ENCODE results near the gene UBXN2A. TPM values are rescaled to one million over a fixed set of nuclear protein-coding genes. Genes with fewer than 3 reads are reported as not detected.
A peak's percentile ranks its signal among the peaks of the same experiment; 100 is the strongest.

Gene UBXN2A
- polyA plus RNA-seq (ENCODE audit: insufficient read length in 3 of 3), result 10 to 100 TPM; 18.2 to 19.3 (median 18.9) TPM

DNA sequence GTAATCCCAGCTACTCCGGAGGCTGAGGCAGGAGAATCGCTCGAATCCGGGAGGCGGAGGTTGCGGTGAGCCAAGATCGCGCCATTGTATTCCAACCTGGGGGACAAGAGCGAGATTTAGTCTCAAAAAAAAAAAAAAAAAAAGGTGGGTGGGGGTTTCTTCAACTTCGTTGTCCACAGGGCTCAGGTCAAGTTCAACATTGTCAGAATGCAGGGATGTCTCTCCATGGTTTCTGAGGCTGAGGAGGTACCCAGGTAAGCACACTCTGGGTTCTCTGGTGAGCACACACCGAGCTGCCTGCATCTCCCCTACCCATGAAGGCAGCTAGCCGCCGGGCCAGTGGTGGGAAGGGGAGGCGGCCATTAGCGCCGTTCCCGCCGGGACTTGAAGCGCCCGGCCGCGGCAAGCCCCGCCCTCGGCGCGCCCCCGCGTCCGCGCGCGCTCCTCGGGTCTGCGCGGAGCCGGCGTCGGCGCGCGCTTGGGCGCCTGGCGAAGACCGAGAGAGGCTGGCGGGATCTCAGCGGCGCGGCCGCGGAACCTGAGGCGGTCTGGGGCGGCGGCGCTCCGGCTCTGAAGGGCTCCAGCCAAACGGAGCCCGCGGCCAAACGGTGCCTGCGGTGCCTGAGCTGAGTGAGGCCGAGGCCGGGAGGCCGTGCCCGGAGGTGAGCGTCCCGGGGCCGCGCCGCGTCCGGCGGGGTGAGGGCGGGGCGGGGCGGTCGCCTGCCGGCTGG lies at the start of gene UBXN2A:
TSS of gene UBXN2A (plus strand) at position 477 of the 731 bp plus-strand sequence. CDS start 17,852 bp downstream, outside the sequence.
- peak in 2 of 3 donors; percentile 78 to 83 for DNase-seq (ENCODE audit: low read depth in 3 of 3, low spot score in 2 of 3)

DNA sequence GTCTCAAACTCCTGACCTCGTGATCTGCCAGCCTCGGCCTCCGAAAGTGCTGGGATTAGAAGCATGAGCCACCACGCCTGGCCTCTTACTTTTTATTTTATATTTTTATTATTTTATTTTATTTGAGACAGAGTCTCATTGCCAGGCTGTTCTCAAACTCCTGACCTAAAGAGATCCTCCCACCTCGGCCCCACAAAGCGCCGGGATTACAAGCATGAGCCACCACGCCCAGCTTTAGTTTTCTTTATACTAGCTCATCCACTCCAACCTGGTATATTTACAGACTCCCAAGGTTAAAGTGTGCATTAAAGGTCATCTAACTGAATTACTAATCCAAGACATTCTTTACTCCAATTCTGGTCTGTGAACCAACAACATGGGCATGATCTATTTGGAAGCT lies 40.1 kb upstream of the UBXN2A start:
- no peak for DNase-seq (ENCODE audit: low read depth in 3 of 3, low spot score in 2 of 3)

- DNase-seq (ENCODE audit: low read depth in 3 of 3, low spot score in 2 of 3), result no peak
Measured at GRCh38 chr2:23900541-23901322, 39.5 kb upstream of the UBXN2A start.

DNA sequence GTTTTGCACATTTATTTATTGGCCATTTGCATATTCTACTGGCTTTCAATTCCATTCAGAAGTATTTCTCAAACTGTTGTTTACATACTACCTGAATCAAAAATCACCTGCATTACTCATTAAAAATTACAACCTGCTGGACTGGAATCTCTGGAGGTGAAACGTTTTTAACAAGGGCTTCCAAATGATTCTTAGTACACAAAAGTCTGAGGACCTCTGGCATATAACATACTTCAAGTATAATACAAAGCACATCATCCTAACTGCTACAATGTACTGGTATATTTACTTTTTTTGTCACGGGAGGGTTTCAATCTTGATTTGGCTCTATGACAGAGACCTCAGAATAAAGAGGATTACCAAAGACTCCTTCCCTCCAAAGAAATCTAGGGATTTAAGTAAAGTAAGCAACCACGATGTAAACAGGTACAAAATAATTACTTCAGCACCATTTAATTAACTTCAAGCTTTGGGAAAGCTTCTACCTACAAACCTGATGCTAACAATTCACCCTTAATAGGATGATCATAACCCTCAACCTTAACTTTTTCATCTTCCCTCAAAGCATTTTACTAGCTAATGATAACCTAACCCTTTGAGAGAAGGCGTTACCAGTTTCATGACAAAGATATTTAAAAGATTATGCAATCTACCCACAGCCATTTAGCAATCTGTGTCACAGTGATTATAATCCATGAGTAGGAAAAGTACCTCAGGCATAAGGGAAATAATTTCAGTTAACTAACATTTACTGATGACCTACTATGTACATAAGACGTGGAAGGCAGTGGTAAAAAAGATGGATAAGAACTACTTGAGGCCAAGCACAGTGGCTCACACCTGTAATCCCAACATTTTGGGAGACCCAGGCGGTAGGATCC lies 38.1 kb upstream of the UBXN2A start:
- DNase-seq (ENCODE audit: low read depth in 3 of 3, low spot score in 2 of 3), result no peak

DNA sequence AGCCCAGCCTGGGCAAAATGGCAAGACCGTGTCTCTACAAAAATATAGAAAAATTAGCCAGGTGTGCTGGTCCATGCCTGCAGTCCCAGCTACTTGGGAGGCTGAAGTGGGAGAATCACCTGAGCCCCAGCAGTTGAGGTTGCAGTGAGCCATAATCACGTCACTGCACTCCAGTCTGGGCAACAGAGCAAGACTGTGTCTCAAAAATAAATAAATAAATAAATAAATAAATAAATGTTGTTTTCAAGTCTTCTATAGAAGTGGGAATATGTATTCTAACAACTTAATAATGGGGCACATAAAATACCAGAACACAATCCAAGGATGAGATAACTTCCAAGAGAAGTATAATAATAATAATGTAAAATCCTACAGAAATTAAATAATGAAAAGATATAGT lies 37.2 kb upstream of the UBXN2A start:
- DNase-seq (ENCODE audit: low read depth in 3 of 3, low spot score in 2 of 3), result no peak

DNA sequence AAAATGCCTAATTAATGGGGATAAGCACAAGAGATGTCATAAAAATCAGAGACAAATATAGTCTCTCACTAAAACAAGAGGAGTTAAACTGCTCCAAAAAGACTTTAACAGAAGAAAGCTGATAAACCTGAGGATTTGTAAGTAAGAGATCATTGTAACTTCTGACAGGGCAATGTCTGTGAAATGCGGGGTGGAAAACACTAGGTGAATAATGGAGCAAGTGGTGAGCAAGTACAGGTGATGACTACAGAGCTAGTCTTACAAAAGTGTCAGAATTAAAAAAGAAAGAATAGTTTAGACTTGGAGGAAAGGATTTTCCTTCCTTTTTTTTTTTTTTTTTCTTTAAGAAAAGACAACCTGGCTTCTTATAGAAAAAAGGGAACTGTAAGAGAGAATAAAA lies 36.0 kb upstream of the UBXN2A start:
- no peak for DNase-seq (ENCODE audit: low read depth in 3 of 3, low spot score in 2 of 3)

DNA sequence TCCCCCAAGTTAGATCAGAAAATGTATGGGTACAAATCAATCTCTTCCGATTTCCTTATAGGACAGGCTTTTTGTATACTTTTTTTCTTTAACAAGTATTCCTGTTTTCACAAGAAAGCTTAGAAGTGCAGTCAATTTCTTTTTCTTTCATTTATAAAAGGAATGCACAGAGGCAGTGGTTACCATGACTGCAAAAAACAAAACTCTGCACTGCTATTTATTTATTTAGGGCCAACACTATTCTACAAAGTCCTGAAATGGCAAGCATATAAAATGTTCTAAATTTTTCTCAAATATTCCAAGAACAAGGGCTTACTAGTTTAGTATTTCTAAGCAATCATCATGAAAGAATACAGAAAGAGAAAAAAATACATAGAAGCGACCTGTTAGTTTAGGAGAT lies 35.6 kb upstream of the UBXN2A start:
- DNase-seq (ENCODE audit: low read depth in 3 of 3, low spot score in 2 of 3), result no peak

- no peak for DNase-seq (ENCODE audit: low read depth in 3 of 3, low spot score in 2 of 3)
Measured at GRCh38 chr2:23905155-23905554, 35.1 kb upstream of the UBXN2A start.

- no peak for DNase-seq (ENCODE audit: low read depth in 3 of 3, low spot score in 2 of 3)
Measured at GRCh38 chr2:23912054-23912453, 28.2 kb upstream of the UBXN2A start.

- no peak for DNase-seq (ENCODE audit: low read depth in 3 of 3, low spot score in 2 of 3)
Measured at GRCh38 chr2:23915327-23915726, 24.9 kb upstream of the UBXN2A start.

DNA sequence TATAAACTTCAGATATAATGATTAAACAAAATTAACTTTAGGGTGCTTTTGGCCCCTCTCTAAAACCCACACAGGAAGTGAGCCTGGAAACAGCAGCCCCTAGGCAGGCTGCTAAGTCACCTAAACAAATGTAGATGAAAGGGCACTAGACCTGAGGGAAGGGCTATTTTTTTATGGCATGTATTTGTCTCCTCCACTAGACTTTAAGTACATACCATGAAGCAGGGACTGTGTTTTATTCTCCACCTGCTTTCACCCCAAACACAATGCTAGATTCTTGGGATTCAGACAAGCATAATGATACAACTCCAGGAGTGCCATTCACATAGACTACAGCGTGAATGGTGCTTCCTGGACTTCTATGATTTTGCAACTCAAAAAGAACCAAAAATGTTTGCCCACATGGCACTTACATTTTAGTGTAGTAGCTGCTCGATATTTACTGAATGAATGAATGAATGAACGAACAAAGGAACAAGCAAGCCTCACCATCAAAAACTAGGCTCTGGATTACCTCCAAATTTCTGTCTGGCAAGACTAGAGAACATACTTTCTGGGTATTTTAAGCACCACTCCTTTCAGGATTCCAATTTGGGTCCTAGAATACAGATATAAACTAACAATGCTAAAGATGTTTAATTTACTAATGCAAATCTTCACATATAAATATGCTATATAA lies 23.4 kb upstream of the UBXN2A start:
- no peak for DNase-seq (ENCODE audit: low read depth in 3 of 3, low spot score in 2 of 3)

DNA sequence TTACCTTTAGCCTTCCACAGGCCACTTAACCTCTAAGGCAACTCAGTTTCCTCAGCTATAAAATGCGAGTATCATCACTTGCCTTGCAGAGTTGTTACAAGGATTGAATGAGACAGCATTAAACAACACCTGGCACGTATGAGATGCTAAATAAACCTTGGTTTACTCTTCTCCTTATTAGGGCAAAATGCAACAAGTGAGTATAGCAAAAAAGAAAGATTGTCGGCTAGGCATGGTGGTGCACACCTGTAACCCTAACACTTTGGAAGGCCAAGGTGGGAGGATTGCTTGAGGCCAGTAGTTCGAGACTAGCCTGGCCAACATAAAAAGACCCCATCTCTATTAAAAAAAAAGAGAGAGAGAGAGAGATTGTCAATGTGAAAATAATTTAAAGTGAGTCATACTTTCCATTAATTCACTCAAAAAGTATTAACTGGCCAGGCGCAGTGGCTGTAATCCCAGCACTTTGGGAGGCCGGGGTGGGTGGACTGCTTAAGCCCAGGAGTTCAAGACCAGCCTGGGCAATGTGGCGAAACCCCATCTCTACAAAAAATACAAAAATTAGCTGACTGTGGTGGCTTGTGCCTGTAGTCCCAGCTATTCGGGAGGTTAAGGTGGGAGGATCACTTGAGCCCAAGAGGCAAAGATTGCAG lies 21.3 kb upstream of the UBXN2A start:
- DNase-seq (ENCODE audit: low read depth in 3 of 3, low spot score in 2 of 3), result no peak

DNA sequence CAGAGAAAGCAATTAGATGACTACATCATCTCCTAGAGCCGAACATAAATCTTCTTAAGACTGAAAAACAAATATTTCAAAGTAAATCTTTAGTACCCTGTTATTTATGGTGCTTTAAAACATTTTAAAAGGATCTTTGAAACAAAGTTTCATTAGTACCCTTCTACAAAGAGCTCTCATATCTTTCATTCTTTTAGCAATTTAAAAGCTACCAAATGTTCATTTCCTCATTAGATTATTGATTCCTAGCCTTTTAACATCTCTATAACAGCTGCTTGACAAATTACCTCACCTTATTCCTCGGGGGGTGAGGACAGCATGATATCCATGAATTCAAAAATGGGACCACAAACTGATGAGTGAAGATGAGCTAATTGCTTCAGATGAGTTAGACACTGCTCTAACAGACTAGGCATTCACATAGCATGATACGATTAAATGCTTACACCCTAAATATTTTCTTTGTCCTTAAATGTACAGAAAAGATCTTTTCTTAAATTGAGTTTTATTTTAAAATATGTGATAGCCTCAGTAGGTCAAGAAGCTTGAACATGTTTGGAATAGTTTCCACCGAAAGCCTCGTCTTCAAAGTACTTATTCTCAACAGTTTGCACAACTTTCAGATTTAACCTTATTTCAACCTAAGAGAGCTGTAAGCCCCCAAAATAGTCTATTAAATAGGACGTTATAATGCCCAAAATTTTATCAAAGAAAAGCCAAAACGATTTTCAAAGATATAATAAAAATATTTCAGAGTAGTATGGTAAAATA lies 15.5 kb upstream of the UBXN2A start:
- DNase-seq (ENCODE audit: low read depth in 3 of 3, low spot score in 2 of 3), result no peak

DNA sequence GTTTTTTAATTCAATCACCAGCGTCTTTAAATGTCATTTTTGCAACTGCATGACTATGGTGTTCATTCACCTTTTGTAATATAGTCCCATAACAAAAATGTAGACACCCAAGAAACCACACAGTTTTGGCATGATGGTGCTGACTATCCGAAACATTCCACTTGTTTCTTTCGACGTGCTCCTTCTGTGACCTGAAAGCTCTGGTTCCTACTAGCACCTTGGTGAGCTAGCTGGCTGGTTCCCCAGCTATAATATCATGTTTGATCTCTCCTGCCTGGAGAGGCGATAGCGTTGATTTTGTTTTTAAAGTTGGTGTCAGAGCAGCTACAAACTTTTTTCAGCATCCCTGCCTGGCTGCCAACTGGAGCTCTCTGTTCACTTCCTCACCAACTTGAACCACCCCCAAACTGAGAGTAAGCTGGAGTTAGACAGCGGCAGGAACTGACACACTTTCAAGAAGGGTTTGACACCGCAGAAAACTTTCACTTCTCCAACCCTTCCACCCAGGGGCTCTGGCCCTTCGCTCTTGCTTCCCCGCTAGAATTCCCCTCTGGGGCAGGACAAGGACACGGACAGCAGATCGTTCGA lies 14.5 kb upstream of the UBXN2A start:
- DNase-seq (ENCODE audit: low read depth in 3 of 3, low spot score in 2 of 3), result peak in 1 of 3 donors; percentile 72

DNA sequence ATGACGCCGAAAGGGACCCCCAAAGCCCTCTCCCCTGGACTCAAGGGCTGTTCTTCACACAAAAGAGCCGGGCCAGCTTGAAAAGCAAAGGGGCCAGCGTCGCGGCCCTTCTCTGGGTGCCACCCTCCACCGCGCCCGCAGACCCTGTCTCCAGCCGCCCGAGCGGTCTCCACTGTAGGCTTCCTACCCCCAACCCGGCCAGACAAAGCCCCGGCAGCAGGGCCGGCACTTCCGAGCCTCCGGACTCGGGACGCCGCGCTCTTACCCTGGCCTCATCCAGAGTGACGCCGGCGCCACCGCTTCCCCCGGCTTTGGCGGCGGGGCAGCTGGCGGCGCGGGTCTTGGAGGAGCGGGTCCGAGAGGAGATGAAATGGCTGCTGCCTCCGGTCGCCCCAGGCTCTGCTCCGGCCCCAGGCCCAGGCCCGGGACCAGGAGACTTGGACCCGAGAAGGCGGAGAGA lies 13.9 kb upstream of the UBXN2A start:
- no peak for DNase-seq (ENCODE audit: low read depth in 3 of 3, low spot score in 2 of 3)

DNA sequence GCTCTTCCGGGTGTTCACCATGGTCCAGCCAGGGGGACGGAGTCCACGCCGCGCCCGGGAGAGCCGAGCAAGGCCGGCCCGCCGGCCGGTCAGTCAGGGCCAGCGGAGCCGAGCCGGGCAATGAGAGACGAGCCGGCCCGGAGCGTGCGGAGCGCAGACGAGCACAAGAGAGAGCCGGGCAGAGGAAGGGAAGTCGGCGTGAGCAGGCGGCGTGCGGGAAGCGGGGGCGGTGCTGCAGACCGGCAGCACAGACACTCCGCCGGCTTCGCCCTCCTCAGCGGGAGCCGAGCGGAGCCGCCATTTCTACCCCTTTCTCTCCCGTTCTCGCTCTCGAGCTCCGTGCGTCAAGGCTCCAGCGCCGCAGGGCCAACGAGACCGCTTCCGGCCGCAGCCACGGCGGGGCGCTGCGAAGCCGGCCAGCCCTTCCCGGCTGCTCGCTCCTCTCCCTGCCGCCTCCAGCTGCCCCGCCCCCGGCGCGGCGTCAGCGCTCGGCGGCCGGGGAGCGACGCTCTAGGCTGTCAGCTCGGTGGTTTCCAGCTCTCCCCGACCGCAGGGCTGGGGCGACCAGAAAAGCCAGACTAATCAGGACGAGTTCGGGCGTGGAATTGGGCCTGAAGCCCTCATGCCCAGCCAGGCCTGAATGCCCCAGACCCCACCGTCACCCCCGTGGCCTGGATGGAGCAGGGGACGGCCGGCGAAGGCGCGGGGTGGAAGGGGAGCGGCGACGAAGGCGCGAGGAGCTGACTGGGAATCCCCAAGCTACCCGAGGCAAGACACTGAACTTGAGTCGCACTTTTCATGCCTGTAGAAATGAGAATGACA lies 13.3 kb upstream of the UBXN2A start, which contains the start of gene ATAD2B:
TSS of gene ATAD2B (minus strand) at position 374 of the 822 bp plus-strand sequence. CDS start at position 21, 353 bp downstream.
- peak; percentile 87 to 95 (median 89) for DNase-seq (ENCODE audit: low read depth in 3 of 3, low spot score in 2 of 3)

- DNase-seq (ENCODE audit: low read depth in 3 of 3, low spot score in 2 of 3), result no peak
Measured at GRCh38 chr2:23934259-23934658, 6.0 kb upstream of the UBXN2A start.

Data from right renal cortex interstitium (tissue), 3 donors.